ENCODE measurements around the gene CYP27B1. TPM values are rescaled to one million over a fixed set of nuclear protein-coding genes. Genes with fewer than 3 reads are reported as not detected.
"Not testable (repeated sequence)": the region's sequence is repeated elsewhere in the genome, so short reads cannot be mapped to it uniquely, and the experiment has no call there.

Gene CYP27B1
- total RNA-seq, 1 experiment from 2014 or later: 1.2 TPM

GRCh38 chr12:57783861-57784260, 17.0 kb upstream of the CYP27B1 start:
- DNase-seq (ENCODE audit: low read depth): no peak

- no peak for DNase-seq (ENCODE audit: low read depth)
Observed at GRCh38 chr12:57783466-57783801, 16.6 kb upstream of the CYP27B1 start.

GRCh38 chr12:57782608-57783465, 16.0 kb upstream of the CYP27B1 start, which contains the start of gene TSFM:
Gene TSFM, plus strand, starts transcription at chr12:57782787. Its CDS starts 15 bp downstream, at chr12:57782802.
- DNase-seq (ENCODE audit: low read depth): peak; percentile 92

- no peak for DNase-seq (ENCODE audit: low read depth)
Observed at GRCh38 chr12:57782243-57782607, 15.3 kb upstream of the CYP27B1 start.

GRCh38 chr12:57781801-57782200, 14.9 kb upstream of the CYP27B1 start:
- no peak for DNase-seq (ENCODE audit: low read depth)

GRCh38 chr12:57781244-57781643, 14.4 kb upstream of the CYP27B1 start:
- DNase-seq (ENCODE audit: low read depth): no peak

- DNase-seq (ENCODE audit: low read depth): no peak
Observed at GRCh38 chr12:57780284-57780897, 13.5 kb upstream of the CYP27B1 start.

GRCh38 chr12:57779736-57780135, 12.9 kb upstream of the CYP27B1 start:
- peak; percentile 19 for DNase-seq (ENCODE audit: low read depth)

- no peak for DNase-seq (ENCODE audit: low read depth)
Observed at GRCh38 chr12:57777911-57778310, 11.0 kb upstream of the CYP27B1 start.

- DNase-seq (ENCODE audit: low read depth): no peak
Observed at GRCh38 chr12:57777367-57777766, 10.5 kb upstream of the CYP27B1 start.

GRCh38 chr12:57776247-57776587, 9.3 kb upstream of the CYP27B1 start:
- DNase-seq (ENCODE audit: low read depth): no peak

- no peak for DNase-seq (ENCODE audit: low read depth)
Observed at GRCh38 chr12:57775563-57776246, 8.8 kb upstream of the CYP27B1 start.

GRCh38 chr12:57775044-57775443, 8.2 kb upstream of the CYP27B1 start:
- DNase-seq (ENCODE audit: low read depth): no peak

GRCh38 chr12:57774634-57775033, 7.8 kb upstream of the CYP27B1 start:
- DNase-seq (ENCODE audit: low read depth): not testable (repeated sequence)

- DNase-seq (ENCODE audit: low read depth): peak; percentile 62
Observed at GRCh38 chr12:57772429-57773322, 5.8 kb upstream of the CYP27B1 start, which contains the start of gene EEF1AKMT3. Gene EEF1AKMT3, plus strand, starts transcription at chr12:57772614. Its CDS starts 111 bp downstream, at chr12:57772725.

GRCh38 chr12:57771873-57772428, 5.1 kb upstream of the CYP27B1 start, which contains the start of gene METTL1:
Gene METTL1, minus strand, starts transcription at chr12:57772105. Its CDS starts 22 bp downstream, at chr12:57772083.
- peak; percentile 94 for DNase-seq (ENCODE audit: low read depth)

- peak; percentile 86 for DNase-seq (ENCODE audit: low read depth)
Observed at GRCh38 chr12:57771236-57771872, 4.5 kb upstream of the CYP27B1 start.

GRCh38 chr12:57770734-57771133, 3.9 kb upstream of the CYP27B1 start:
- no peak for DNase-seq (ENCODE audit: low read depth)

GRCh38 chr12:57769594-57769993, 2.7 kb upstream of the CYP27B1 start:
- no peak for DNase-seq (ENCODE audit: low read depth)

GRCh38 chr12:57767876-57768275, 998 bp upstream of the CYP27B1 start:
- DNase-seq (ENCODE audit: low read depth): no peak

GRCh38 chr12:57767305-57767698, 424 bp upstream of the CYP27B1 start:
- DNase-seq (ENCODE audit: low read depth): no peak

All from RPMI7951 (cell line).